ENCODE results near the gene NIPSNAP3A. TPM values are rescaled to one million over a fixed set of nuclear protein-coding genes. Genes with fewer than 3 reads are reported as not detected.

The NIPSNAP3A gene
- polyA plus RNA-seq, 2 of the 4 experiments (the other 2 are of a cell fraction) = 20.1 to 34.5 TPM

DNA sequence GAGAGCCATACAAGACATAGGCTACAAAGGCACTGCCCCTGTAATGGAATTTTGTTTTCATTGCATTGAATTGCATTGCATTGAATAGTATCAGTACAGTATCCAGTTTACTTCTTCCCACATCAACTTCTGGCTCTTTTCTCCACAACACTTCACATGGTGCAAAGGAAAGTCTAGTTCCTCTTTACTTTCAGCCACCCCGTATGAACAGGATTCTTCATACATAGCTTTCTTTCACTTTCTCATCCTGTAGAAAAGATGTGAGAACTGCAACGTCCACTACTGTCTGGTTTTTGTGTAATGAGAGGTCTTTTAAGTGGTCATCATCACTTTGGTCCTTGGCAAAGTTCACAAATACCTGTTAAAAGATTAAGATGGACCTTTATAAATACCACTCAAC, 36.6 kb downstream of the NIPSNAP3A start:
- no peaks in the 10 kb centered on the region for H3K9me3 ChIP-seq
- WGBS (ENCODE audit: missing lambda C conversion rate) = 63% methylated on average over 2 of the region's 2 CpGs
- H3K4me1 ChIP-seq = 0 out of 3 replicates have a peak, but pooled peaks cover 3% of the 10 kb centered on the region
- DNase-seq (ENCODE audit: low read depth in 1 of 2, low spot score in 1 of 2) (no peak), FAIRE-seq (no peak), ATAC-seq (no peak)
- no peak overlapping the region for H3K4me2 ChIP-seq
- CTCF ChIA-PET = interaction anchor here (1.9 kb wide), 1 partner anchor 632 kb away, joined by 4 read pairs; no protein-coding TSS in a partner anchor
- H3K27ac ChIP-seq = no peak overlapping the region
- H3K4me3 ChIP-seq = no peak overlapping the region
- TF ChIP-seq GATA3 (IDR thresholded peaks at IDR 0.05; ENCODE audit: borderline replicate concordance) (no peak), SREBF2 (IDR thresholded peaks at IDR 0.05) (no peak), JUN (IDR thresholded peaks at IDR 0.05) (no peak)
- POLR2A ChIA-PET = no interaction called here

DNA sequence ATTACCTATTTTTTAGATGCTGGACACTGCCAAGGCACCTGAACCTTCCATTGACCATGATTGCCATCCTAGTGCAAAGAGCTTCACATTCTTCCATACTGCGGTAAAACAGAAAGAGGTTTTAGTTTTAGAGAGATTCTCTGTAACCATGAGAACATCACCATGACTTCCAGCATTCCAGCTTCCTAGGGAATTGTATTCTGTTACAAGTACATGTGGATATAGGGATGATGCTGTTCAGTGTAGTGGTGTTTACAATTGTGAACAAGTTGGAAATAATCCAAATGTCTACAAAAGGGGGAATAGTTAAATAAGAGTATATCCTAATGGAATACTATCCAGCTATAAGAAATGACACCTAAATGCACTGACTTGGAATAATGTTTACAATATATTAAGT, 38.8 kb downstream of the NIPSNAP3A start:
- 92% methylated on average over 1 of the region's 1 CpG for WGBS (ENCODE audit: missing lambda C conversion rate)
- DNase-seq (ENCODE audit: low read depth in 1 of 2, low spot score in 1 of 2) = no peak
- ATAC-seq = no peak
- POLR2A ChIA-PET = no interaction called here
- no peak overlapping the region for H3K4me3 ChIP-seq
- H3K27ac ChIP-seq = no peak overlapping the region
- no peak for FAIRE-seq
- no peaks in the 10 kb centered on the region for H3K4me1 ChIP-seq
- no peak for TF ChIP-seq CHD2 (IDR thresholded peaks at IDR 0.05; ENCODE audit: low read length, partially characterized antibody)
- TF ChIP-seq GATA3 (IDR thresholded peaks at IDR 0.05; ENCODE audit: borderline replicate concordance) = no peak
- no peak for TF ChIP-seq JUNB (IDR thresholded peaks at IDR 0.05)
- TF ChIP-seq HOXA7 (CRISPR knock-in tag; IDR thresholded peaks at IDR 0.05) = no peak
- TF ChIP-seq TP53 (CRISPR knock-in tag; IDR thresholded peaks at IDR 0.05) = no peak
- TF ChIP-seq FOXS1 (CRISPR knock-in tag; IDR thresholded peaks at IDR 0.05) = no peak
- TF ChIP-seq NFE2L2 (conservative IDR thresholded peaks at IDR 0.05; ENCODE audit: low read length) = no peak
- TF ChIP-seq NR3C1 (IDR thresholded peaks at IDR 0.05) = no peak
- no peak for TF ChIP-seq RNF2 (IDR thresholded peaks at IDR 0.05; ENCODE audit: borderline replicate concordance, low read depth)
- no peak for TF ChIP-seq CBX8 (IDR thresholded peaks at IDR 0.05)
- TF ChIP-seq ZNF302 (CRISPR knock-in tag; IDR thresholded peaks at IDR 0.05) = no peak
- TF ChIP-seq EHMT2 (IDR thresholded peaks at IDR 0.05; ENCODE audit: low read depth) = no peak
- no peak for TF ChIP-seq PBX3 (IDR thresholded peaks at IDR 0.05)
- no peak for TF ChIP-seq MAZ (IDR thresholded peaks at IDR 0.05; ENCODE audit: borderline replicate concordance, low read depth, low read length)
- no peak for TF ChIP-seq E2F6 (IDR thresholded peaks at IDR 0.05; ENCODE audit: borderline replicate concordance, low read depth)
- TF ChIP-seq ZC3H11A (IDR thresholded peaks at IDR 0.05) = no peak
- TF ChIP-seq TFCP2L1 (CRISPR knock-in tag; IDR thresholded peaks at IDR 0.05) = no peak
- TF ChIP-seq, protein P1, sequence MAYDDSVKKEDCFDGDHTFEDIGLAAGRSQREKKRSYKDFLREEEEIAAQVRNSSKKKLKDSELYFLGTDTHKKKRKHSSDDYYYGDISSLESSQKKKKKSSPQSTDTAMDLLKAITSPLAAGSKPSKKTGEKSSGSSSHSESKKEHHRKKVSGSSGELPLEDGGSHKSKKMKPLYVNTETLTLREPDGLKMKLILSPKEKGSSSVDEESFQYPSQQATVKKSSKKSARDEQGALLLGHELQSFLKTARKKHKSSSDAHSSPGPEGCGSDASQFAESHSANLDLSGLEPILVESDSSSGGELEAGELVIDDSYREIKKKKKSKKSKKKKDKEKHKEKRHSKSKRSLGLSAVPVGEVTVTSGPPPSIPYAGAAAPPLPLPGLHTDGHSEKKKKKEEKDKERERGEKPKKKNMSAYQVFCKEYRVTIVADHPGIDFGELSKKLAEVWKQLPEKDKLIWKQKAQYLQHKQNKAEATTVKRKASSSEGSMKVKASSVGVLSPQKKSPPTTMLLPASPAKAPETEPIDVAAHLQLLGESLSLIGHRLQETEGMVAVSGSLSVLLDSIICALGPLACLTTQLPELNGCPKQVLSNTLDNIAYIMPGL (CRISPR knock-in tag; IDR thresholded peaks at IDR 0.05; ENCODE audit: borderline replicate concordance) = no peak
- CTCF ChIA-PET = interaction anchor here (1.3 to 1.9 kb wide), 4 partner anchors 17 to 629 kb away, joined by 4 to 5 read pairs (median 4); no protein-coding TSS in a partner anchor
- H3K4me2 ChIP-seq = no peak overlapping the region
- H3K9me3 ChIP-seq = no peaks in the 10 kb centered on the region

- DNase-seq (ENCODE audit: low read depth in 1 of 2, low spot score in 1 of 2) (no peak), ATAC-seq (no peak), FAIRE-seq (no peak)
- ChIA-PET POLR2A (no interaction called here), CTCF (interaction anchor here (1.3 to 1.5 kb wide), 2 partner anchors 16 to 18 kb away, joined by 4 read pairs; no protein-coding TSS in a partner anchor)
- no peak overlapping the region for H3K27ac ChIP-seq
- no peaks in the 10 kb centered on the region for H3K4me1 ChIP-seq
- no peak overlapping the region for H3K4me3 ChIP-seq
- WGBS (ENCODE audit: missing lambda C conversion rate) = 88% methylated on average over 7 of the region's 7 CpGs
- H3K9me3 ChIP-seq = no peaks in the 10 kb centered on the region
- no peak overlapping the region for H3K4me2 ChIP-seq
- TF ChIP-seq PBX3 (IDR thresholded peaks at IDR 0.05) = no peak
- TF ChIP-seq CTCF (IDR thresholded peaks at IDR 0.05) = no peak
- no peak for TF ChIP-seq MAZ (IDR thresholded peaks at IDR 0.05; ENCODE audit: borderline replicate concordance, low read depth, low read length)
- no peak for TF ChIP-seq NR3C1 (IDR thresholded peaks at IDR 0.05)
These were observed 40.0 kb downstream of the NIPSNAP3A start for GRCh38 chr9:104787306-104788015.

Measured in A549 (cell line).